ENCODE results near the gene MRPL52. TPM values are rescaled to one million over a fixed set of nuclear protein-coding genes. Genes with fewer than 3 reads are reported as not detected.

MRPL52 gene
- total RNA-seq, 1 donor from 2014 or later = 28.1 TPM

DNA sequence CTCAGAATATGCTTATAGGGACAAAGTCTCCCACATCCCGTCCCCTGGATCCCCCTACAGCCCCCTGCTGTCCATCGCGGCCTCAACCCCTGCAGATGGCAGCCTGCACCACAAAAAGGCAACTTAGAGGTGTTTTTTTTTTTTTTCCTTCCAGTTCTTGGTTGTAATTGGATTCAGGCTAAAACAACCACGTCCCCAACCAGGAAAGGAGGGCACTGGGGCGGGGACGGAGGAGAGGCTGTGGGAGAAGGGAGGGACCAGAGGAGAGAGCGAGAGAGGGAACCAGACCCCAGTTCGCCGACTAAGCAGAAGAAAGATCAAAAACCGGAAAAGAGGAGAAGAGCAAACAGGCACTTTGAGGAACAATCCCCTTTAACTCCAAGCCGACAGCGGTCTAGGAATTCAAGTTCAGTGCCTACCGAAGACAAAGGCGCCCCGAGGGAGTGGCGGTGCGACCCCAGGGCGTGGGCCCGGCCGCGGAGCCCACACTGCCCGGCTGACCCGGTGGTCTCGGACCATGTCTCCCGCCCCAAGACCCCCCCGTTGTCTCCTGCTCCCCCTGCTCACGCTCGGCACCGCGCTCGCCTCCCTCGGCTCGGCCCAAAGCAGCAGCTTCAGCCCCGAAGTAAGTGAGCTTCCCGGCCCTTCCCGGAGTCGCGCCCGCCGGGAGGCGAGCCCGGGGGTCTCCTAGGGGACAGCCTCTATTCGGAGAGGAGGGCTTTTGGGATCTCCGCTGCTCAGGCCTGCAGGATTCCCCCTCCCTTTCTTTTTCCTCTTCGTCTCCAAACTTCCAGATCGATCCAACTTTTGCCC, 6.8 kb downstream of the MRPL52 start, which contains the start of gene MMP14:
MMP14 (plus strand) TSS at position 285 of the 813 bp plus-strand sequence; CDS start at position 518, 233 bp downstream.
- peaks cover 2% of the 10 kb centered on the region for H3K36me3 ChIP-seq
- peaks cover 23% of the 10 kb centered on the region for H3K27me3 Mint-ChIP-seq (ENCODE audit: insufficient read depth, low read depth)

DNA sequence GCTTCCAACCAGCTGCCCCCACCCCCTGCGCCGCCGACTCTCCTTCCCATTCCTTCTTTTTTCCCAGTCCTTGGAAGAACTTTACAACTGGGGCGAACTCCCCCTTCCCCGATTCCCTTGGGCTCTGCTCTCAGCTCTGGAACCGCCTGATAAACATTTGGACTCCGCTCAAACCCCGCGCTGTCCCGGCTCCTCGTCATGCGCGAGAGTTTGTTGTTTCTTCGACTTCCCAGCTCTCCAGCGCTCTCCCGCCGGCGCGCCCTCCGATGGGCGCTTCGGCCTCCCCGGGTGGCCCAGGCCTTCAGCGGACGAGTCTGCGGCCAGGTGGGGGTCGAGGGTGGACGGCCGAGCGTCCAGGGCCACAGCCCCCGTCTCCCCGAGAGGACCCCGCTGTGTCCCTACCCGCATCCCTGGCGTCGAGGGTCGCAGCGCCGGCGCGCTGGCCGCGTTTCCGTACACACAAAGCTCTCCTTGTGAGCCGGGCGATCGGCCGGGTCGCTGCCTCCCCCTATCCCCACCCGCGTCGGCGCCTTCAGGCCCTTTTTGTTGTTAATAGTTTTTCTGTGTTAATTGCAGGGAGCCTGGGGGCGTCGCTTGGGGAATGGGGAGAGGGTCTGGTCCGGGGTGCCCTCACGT, 7.5 kb downstream of the MRPL52 start:
- peak overlapping the region; percentile 95 for H2AFZ ChIP-seq (replicated peaks)
- Mint-ChIP-seq H3K27me3 (ENCODE audit: insufficient read depth, low read depth) (peaks cover 23% of the 10 kb centered on the region), H3K27ac (peak overlapping the region; percentile 26), H3K9me3 (no peaks in the 10 kb centered on the region), H3K4me3 (peak overlapping the region; percentile 93), H3K4me1 (peaks cover 18% of the 10 kb centered on the region), H3K36me3 (peaks cover 8% of the 10 kb centered on the region)
- TF ChIP-seq, protein P1, sequence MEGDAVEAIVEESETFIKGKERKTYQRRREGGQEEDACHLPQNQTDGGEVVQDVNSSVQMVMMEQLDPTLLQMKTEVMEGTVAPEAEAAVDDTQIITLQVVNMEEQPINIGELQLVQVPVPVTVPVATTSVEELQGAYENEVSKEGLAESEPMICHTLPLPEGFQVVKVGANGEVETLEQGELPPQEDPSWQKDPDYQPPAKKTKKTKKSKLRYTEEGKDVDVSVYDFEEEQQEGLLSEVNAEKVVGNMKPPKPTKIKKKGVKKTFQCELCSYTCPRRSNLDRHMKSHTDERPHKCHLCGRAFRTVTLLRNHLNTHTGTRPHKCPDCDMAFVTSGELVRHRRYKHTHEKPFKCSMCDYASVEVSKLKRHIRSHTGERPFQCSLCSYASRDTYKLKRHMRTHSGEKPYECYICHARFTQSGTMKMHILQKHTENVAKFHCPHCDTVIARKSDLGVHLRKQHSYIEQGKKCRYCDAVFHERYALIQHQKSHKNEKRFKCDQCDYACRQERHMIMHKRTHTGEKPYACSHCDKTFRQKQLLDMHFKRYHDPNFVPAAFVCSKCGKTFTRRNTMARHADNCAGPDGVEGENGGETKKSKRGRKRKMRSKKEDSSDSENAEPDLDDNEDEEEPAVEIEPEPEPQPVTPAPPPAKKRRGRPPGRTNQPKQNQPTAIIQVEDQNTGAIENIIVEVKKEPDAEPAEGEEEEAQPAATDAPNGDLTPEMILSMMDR (IDR thresholded peaks at IDR 0.05) = no peak
- TF ChIP-seq EZH2 (IDR thresholded peaks at IDR 0.05) (peak; percentile 62), EZH2phosphoT487 (IDR thresholded peaks at IDR 0.05) (peak; percentile 61)
- H3F3A ChIP-seq (ENCODE audit: low read depth) = peaks cover 36% of the 10 kb centered on the region
- H3K27me3 ChIP-seq = peaks cover 26% of the 10 kb centered on the region
- no peaks in the 10 kb centered on the region for H4K20me1 ChIP-seq (ENCODE audit: low read depth)
- no peaks in the 10 kb centered on the region for H3K9me3 ChIP-seq (ENCODE audit: low read depth)
- peak overlapping the region; percentile 90 for H3K4me2 ChIP-seq
- H3K4me3 ChIP-seq = peak overlapping the region; percentile 72
- H3K4me1 ChIP-seq = peaks cover 9% of the 10 kb centered on the region
- no peaks in the 10 kb centered on the region for H3K36me3 ChIP-seq
- H3K27ac ChIP-seq = no peak overlapping the region
- peak; percentile 53 for DNase-seq (ENCODE audit: low spot score)
- H3K79me2 ChIP-seq (ENCODE audit: low read depth) = peaks cover 10% of the 10 kb centered on the region
- H3K9ac ChIP-seq = peak overlapping the region; percentile 32

More for the DNA sequence above, 6.8 kb downstream of the MRPL52 start, which contains the start of gene MMP14:
- no peaks in the 10 kb centered on the region for H3K9me3 Mint-ChIP-seq
- Histone ChIP-seq H3K4me1 (peaks cover 9% of the 10 kb centered on the region), H3K9me3 (ENCODE audit: low read depth) (no peaks in the 10 kb centered on the region), H3K4me3 (peak within 1 kb of the TSS; percentile 72), H3K79me2 (ENCODE audit: low read depth) (peaks cover 12% of the 10 kb centered on the region), H2AFZ (replicated peaks) (peak within 1 kb of the TSS; percentile 95), H3K27ac (no peak within 1 kb of the TSS), H3K4me2 (peak within 1 kb of the TSS; percentile 90), H3K9ac (peak within 1 kb of the TSS; percentile 32), H3F3A (ENCODE audit: low read depth) (peaks cover 36% of the 10 kb centered on the region), H4K20me1 (ENCODE audit: low read depth) (no peaks in the 10 kb centered on the region), H3K27me3 (peaks cover 26% of the 10 kb centered on the region)
- H3K4me1 Mint-ChIP-seq = peaks cover 16% of the 10 kb centered on the region
- H3K36me3 Mint-ChIP-seq = peaks cover 11% of the 10 kb centered on the region
- H3K4me3 Mint-ChIP-seq = peak within 1 kb of the TSS; percentile 93
- H3K27ac Mint-ChIP-seq = peak within 1 kb of the TSS; percentile 72
- TF ChIP-seq EZH2 (IDR thresholded peaks at IDR 0.05) (no peak), EZH2phosphoT487 (IDR thresholded peaks at IDR 0.05) (no peak)
- TF ChIP-seq, protein P1 (IDR thresholded peaks at IDR 0.05) = peak; percentile 38
- DNase-seq (ENCODE audit: low spot score) = peak; percentile 48

DNA sequence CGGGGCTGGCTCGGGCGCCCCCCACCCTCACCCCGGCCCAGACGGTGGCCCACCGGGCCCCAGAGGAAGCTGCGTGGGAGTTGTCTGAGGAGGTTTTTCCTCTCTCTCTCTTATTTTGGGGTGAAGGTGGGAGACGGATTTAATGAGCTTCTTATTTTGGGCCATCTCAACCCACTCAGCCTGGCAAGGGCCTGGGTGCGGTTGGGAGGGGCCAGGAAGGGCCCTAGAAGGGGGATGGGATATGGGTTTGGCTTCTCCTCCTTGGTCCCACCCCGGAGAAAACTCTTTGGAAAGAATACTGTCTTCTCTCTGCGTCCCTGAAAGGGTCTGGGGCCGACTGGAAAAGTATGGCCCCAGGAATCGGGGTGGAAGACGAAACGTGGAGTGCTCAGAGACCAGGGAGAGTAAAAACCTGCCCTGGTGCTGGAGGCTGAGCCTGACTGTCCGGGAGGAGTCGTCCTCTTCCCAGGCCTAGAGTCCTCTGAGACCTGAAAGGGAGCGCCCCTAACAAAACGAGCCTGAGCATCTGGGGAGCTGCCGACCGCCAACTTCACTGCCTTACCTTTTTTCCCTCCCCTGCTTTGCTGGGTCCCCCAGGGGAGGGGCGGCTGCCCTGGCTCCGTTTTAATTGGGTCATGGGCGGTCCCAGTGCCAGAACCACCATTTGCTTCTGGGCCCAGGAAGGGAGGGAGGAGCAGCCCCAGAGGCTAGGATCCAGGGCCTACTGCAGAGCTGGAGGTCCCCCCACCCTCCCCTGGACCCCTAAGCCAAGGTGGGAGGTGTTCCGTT, 8.3 kb downstream of the MRPL52 start:
- Mint-ChIP-seq H3K4me1 (peaks cover 18% of the 10 kb centered on the region), H3K36me3 (peaks cover 8% of the 10 kb centered on the region), H3K4me3 (peak overlapping the region; percentile 93), H3K27me3 (ENCODE audit: insufficient read depth, low read depth) (peaks cover 23% of the 10 kb centered on the region), H3K9me3 (no peaks in the 10 kb centered on the region), H3K27ac (no peak overlapping the region)
- peak overlapping the region; percentile 95 for H2AFZ ChIP-seq (replicated peaks)
- no peaks in the 10 kb centered on the region for H3K36me3 ChIP-seq
- H3K27ac ChIP-seq = no peak overlapping the region
- H3K27me3 ChIP-seq = peaks cover 26% of the 10 kb centered on the region
- H3K9ac ChIP-seq = no peak overlapping the region
- peak overlapping the region; percentile 90 for H3K4me2 ChIP-seq
- H3F3A ChIP-seq (ENCODE audit: low read depth) = peaks cover 36% of the 10 kb centered on the region
- H3K9me3 ChIP-seq (ENCODE audit: low read depth) = no peaks in the 10 kb centered on the region
- TF ChIP-seq EZH2phosphoT487 (IDR thresholded peaks at IDR 0.05) (peak; percentile 3), EZH2 (IDR thresholded peaks at IDR 0.05) (peak; percentile 7)
- TF ChIP-seq, protein P1 (IDR thresholded peaks at IDR 0.05) = no peak
- H3K4me1 ChIP-seq = peaks cover 9% of the 10 kb centered on the region
- H3K79me2 ChIP-seq (ENCODE audit: low read depth) = peaks cover 10% of the 10 kb centered on the region
- DNase-seq (ENCODE audit: low spot score) = no peak
- peak overlapping the region; percentile 72 for H3K4me3 ChIP-seq
- no peaks in the 10 kb centered on the region for H4K20me1 ChIP-seq (ENCODE audit: low read depth)
